Smooth muscle cell (in vitro differentiated cells): Measurements from ENCODE around the gene QSOX2. TPM values are rescaled to one million over a fixed set of nuclear protein-coding genes. Genes with fewer than 3 reads are reported as not detected.

Source experiments
- DNase-seq: peaks from one replicate; lab custom pipeline; 2025; ENCODE audit not compliant: unreplicated experiment; lab: John Stamatoyannopoulos, UW
- H2AFZ ChIP-seq: fragments of 200-600 bp; sonication (generic); 2 replicates; pipeline ENCODE4 v1.6.0; 2016; ENCODE audit warnings: antibody characterized with exemption, low read depth, mild to moderate bottlenecking
- H3F3A ChIP-seq: fragments of 200-600 bp; sonication (generic); 2 replicates; pipeline ENCODE4 v1.6.0; 2017; ENCODE audit warnings: antibody characterized with exemption, low read depth
- H3K27ac ChIP-seq: fragments of 200-600 bp; sonication (generic); 2 replicates; pipeline ENCODE4 v1.5.1; 2016; ENCODE audit warnings: low read depth, mild to moderate bottlenecking
- H3K27me3 ChIP-seq: fragments of 200-600 bp; sonication (generic); 2 replicates; pipeline ENCODE4 v1.6.1; 2016; ENCODE audit warnings: low read depth, mild to moderate bottlenecking
- H3K36me3 ChIP-seq: fragments of 200-600 bp; sonication (generic); 2 replicates; pipeline ENCODE4 v1.5.1; 2016; ENCODE audit warnings: low read depth
- H3K4me1 ChIP-seq: fragments of 200-600 bp; sonication (generic); 2 replicates; pipeline ENCODE4 v1.5.1; 2016; ENCODE audit warnings: low read depth
- H3K4me2 ChIP-seq: fragments of 200-600 bp; sonication (generic); 2 replicates; pipeline ENCODE4 v1.6.0; 2016; ENCODE audit warnings: mild to moderate bottlenecking
- H3K4me3 ChIP-seq: fragments of 200-600 bp; sonication (generic); 2 replicates; pipeline ENCODE4 v1.5.1; 2016; ENCODE audit warnings: mild to moderate bottlenecking
- H3K79me2 ChIP-seq: fragments of 200-600 bp; sonication (generic); 2 replicates; pipeline ENCODE4 v1.6.0; 2016; ENCODE audit warnings: low read depth, mild to moderate bottlenecking
- H3K9ac ChIP-seq: fragments of 200-600 bp; sonication (generic); 2 replicates; pipeline ENCODE4 v1.6.0; 2016; ENCODE audit warnings: low read depth
- H3K9me3 ChIP-seq: fragments of 200-600 bp; sonication (generic); replicated peaks from 2 replicates; pipeline ENCODE4 v1.5.1; 2016; ENCODE audit warnings: low read depth
- H4K20me1 ChIP-seq: fragments of 200-600 bp; sonication (generic); 2 replicates; pipeline ENCODE4 v1.6.0; 2016; ENCODE audit warnings: low read depth
- CTCF ChIP-seq: fragments of 200-600 bp; sonication (generic); IDR thresholded peaks from 2 replicates; pipeline ENCODE4 v1.5.1; 2017; ENCODE audit warnings: borderline replicate concordance, mild to moderate bottlenecking, antibody characterized with exemption; ENCODE audit not compliant: insufficient read depth, poor library complexity, severe bottlenecking
- WGBS: methylation state at CpG from one replicate; pipeline ENCODE4 v1.1.7; 2016; ENCODE audit warnings: low lambda C conversion rate; 5-methylcytosine and 5-hydroxymethylcytosine counted together
- polyA plus RNA-seq: library from polyadenylated mRNA; unstranded; fragments of >200 nt; fragmentation: Nextera tagmentation; extraction: Ambion mirVana; gene quantifications from 2 replicates; pipeline ENCODE4 v1.2.1, GENCODE V29; 2016
- total RNA-seq: library from RNA; depleted of rRNA; stranded (reverse); fragments of >200 nt; gene quantifications from 2 replicates; pipeline ENCODE4 v1.2.3, GENCODE V29; 2014

QSOX2 gene
- total and polyA plus RNA-seq, 2 experiments from 2014 or later = 1.9 to 8.7 TPM

DNA sequence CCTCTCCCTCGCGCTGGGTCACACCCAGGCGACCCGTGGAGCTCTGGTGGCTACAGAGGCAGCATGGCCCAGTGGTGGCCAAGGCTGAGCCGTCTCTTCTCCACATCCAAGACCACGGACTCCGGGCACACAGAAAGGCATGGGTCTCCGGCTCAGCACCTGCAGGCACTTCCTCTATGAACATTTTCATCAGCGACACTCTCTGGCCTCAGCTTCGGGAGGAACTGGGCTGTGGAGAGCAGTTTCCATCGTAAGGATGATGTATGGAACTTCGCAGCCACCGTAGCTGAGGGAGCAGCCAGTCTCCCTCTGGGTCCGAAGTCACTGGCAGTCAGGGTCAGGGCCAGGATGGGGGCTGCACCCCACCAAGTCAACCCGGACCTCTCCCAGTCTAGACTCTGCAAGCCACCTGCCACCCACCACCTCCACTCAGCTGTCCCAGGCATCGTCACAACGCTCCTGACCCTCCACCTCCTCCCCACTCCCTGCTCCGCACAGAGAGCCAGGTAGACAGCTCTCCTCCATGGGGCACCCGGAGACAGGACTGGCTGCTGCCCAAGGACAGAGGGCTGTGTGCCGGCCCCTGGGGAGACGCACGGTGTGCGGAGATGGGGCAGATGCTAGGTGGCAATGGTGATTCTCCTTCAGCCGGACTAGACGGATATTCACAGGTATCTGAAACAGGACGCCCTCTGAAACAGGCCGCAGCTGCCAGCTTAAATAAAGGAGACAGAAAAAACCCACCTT is 9.7 kb downstream of the QSOX2 start:
- Histone ChIP-seq H3K4me1 (no peaks in the 10 kb centered on the region), H3K27ac (no peak overlapping the region), H4K20me1 (peaks cover 77% of the 10 kb centered on the region), H3K27me3 (no peaks in the 10 kb centered on the region), H2AFZ (no peak overlapping the region), H3K36me3 (no peaks in the 10 kb centered on the region), H3K4me3 (no peak overlapping the region), H3K79me2 (no peaks in the 10 kb centered on the region), H3K9me3 (no peaks in the 10 kb centered on the region), H3F3A (no peaks in the 10 kb centered on the region), H3K4me2 (no peak overlapping the region), H3K9ac (no peak overlapping the region)
- no peak for DNase-seq
- WGBS = 97% methylated on average over 21 of the region's 27 CpGs
- TF ChIP-seq CTCF = no peak

DNA sequence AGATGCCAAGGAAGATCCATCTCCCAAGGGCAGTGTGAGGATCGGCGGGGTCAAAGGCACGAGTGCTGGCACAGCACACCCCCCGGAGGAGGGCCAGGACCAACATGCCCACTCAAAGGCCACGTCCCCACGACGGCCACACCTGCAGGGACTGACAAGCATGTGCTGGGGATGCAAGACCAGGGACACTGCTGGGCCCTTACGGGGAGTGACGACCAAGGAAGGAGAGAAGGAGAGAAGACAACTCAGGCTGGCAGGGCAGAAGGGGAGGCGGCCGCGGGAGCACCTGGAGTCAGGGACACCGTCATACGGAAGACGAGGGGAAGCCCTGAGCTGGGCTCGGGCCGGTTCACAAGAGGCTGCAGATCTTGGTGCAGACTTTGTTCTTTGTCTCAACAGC is 10.4 kb downstream of the QSOX2 start:
- Histone ChIP-seq H3F3A (no peaks in the 10 kb centered on the region), H3K4me3 (no peak overlapping the region), H4K20me1 (peaks cover 77% of the 10 kb centered on the region), H3K36me3 (no peaks in the 10 kb centered on the region), H3K4me1 (no peaks in the 10 kb centered on the region), H2AFZ (no peak overlapping the region), H3K79me2 (no peaks in the 10 kb centered on the region), H3K4me2 (no peak overlapping the region), H3K27ac (no peak overlapping the region), H3K27me3 (no peaks in the 10 kb centered on the region), H3K9ac (no peak overlapping the region), H3K9me3 (no peaks in the 10 kb centered on the region)
- 98% methylated on average over 15 of the region's 17 CpGs for WGBS
- no peak for DNase-seq
- no peak for TF ChIP-seq CTCF

DNA sequence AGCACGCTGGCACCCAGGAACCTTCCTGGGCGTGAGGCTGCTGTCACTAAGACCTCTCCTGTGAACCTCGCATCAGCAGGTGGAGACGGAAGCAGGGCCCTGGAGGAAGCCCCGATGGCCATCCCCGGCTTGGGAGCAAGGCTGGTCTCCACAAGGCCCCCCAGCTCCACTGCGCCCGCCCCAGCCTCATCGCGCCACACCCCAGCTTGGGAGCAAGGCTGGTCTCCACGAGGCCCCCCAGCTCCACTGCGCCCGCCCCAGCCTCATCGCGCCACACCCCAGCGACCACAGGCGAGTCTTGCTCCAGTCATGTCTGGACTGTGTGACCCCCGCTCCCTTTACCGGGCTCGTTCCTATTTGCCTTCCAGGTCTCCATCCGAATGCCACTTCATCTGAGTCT is 11.0 kb downstream of the QSOX2 start:
- H3K9ac ChIP-seq = no peak overlapping the region
- H4K20me1 ChIP-seq = peaks cover 77% of the 10 kb centered on the region
- no peaks in the 10 kb centered on the region for H3K4me1 ChIP-seq
- no peak overlapping the region for H3K4me3 ChIP-seq
- no peak for DNase-seq
- no peaks in the 10 kb centered on the region for H3K36me3 ChIP-seq
- H3K9me3 ChIP-seq = no peaks in the 10 kb centered on the region
- no peak overlapping the region for H3K27ac ChIP-seq
- H3K79me2 ChIP-seq = no peaks in the 10 kb centered on the region
- WGBS = 95% methylated on average over 21 of the region's 21 CpGs
- H3K4me2 ChIP-seq = no peak overlapping the region
- no peaks in the 10 kb centered on the region for H3K27me3 ChIP-seq
- no peak for TF ChIP-seq CTCF
- no peak overlapping the region for H2AFZ ChIP-seq
- no peaks in the 10 kb centered on the region for H3F3A ChIP-seq

DNA sequence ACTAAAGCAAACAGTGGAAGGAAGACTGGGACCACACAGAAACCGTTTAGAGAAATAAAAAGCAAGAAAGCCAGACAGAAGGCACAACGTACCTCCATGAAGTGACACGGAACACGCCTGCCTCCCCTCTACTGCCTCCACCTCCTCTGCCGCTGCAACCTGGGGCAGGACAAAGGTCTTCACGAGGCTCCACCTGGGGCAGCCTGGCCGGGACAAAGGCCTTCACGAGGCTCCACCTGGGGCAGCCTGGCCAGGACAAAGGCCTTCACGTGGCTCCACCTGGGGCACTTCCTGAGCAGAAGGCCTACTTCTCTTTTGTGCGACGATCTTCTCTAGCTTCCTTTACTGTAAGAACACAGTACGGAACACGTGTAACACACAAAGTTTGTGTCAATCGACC is 11.7 kb downstream of the QSOX2 start:
- H3K9me3 ChIP-seq = no peaks in the 10 kb centered on the region
- no peaks in the 10 kb centered on the region for H3K4me1 ChIP-seq
- H3K4me3 ChIP-seq = no peak overlapping the region
- no peak overlapping the region for H3K27ac ChIP-seq
- H3K79me2 ChIP-seq = no peaks in the 10 kb centered on the region
- H3K27me3 ChIP-seq = no peaks in the 10 kb centered on the region
- no peak overlapping the region for H3K4me2 ChIP-seq
- no peaks in the 10 kb centered on the region for H3K36me3 ChIP-seq
- TF ChIP-seq CTCF = no peak
- H2AFZ ChIP-seq = no peak overlapping the region
- H3K9ac ChIP-seq = no peak overlapping the region
- peaks cover 70% of the 10 kb centered on the region for H4K20me1 ChIP-seq
- DNase-seq = no peak
- 92% methylated on average over 14 of the region's 14 CpGs for WGBS
- H3F3A ChIP-seq = no peaks in the 10 kb centered on the region
